OCI-LY7 (cell line): ENCODE data around the gene CFAP74. TPM values are rescaled to one million over a fixed set of nuclear protein-coding genes. Genes with fewer than 3 reads are reported as not detected.

Experiments used
- BruUV-seq: library from RNA; stranded (reverse); fragments of 400-500 nt; replicated peaks from 2 replicates; lab custom pipeline; 2021; lab: Mats Ljungman, UMichigan
- CTCF ChIA-PET: fragments of 300-600 bp; sonication (Branson Sonifier 250); formaldehyde crosslinking; loops from one replicate; lab custom pipeline; 2022; ENCODE audit warnings: antibody characterized with exemption; ENCODE audit not compliant: unreplicated experiment; lab: Charles Lee
- POLR2A ChIA-PET: fragments of 300-600 bp; sonication (Branson Sonifier 250); formaldehyde crosslinking; loops from one replicate; lab custom pipeline; 2022; ENCODE audit warnings: antibody characterized with exemption; lab: Charles Lee
- DNase-seq: peaks from one replicate; pipeline ENCODE4 v3.0.0-alpha.2; 2015; ENCODE audit warnings: low spot score
- H2AFZ ChIP-seq: fragments of 200-600 bp; sonication (generic), shearing (Covaris generic); 2 replicates; pipeline ENCODE4 v1.6.1; 2014; ENCODE audit warnings: mild to moderate bottlenecking, antibody characterized with exemption, low read length, moderate library complexity
- H3K27ac ChIP-seq: fragments of 200-600 bp; sonication (generic); 2 replicates; pipeline ENCODE4 v1.5.1; 2014; ENCODE audit warnings: mixed run types, low read depth, mild to moderate bottlenecking, moderate library complexity, low read length, inconsistent platforms; ENCODE audit not compliant: poor library complexity, severe bottlenecking
- H3K36me3 ChIP-seq: fragments of 200-600 bp; sonication (generic); 2 replicates; pipeline ENCODE4 v1.6.1; 2014; ENCODE audit warnings: mild to moderate bottlenecking, antibody characterized with exemption, low read length, moderate library complexity, mixed read lengths; ENCODE audit not compliant: insufficient read depth
- H3K4me1 ChIP-seq: fragments of 200-600 bp; sonication (generic); 2 replicates; pipeline ENCODE4 v1.5.1; 2014; ENCODE audit warnings: mild to moderate bottlenecking, low read length; ENCODE audit not compliant: insufficient read depth, poor library complexity, severe bottlenecking
- H3K4me2 ChIP-seq: fragments of 200-600 bp; sonication (generic); 2 replicates; pipeline ENCODE4 v1.6.1; 2014; ENCODE audit warnings: mild to moderate bottlenecking, low read length
- H3K4me3 ChIP-seq: fragments of 200-600 bp; sonication (generic); 2 replicates; pipeline ENCODE4 v1.5.1; 2014; ENCODE audit warnings: mild to moderate bottlenecking, low read depth, low read length; ENCODE audit not compliant: poor library complexity, severe bottlenecking
- H3K79me2 ChIP-seq: fragments of 200-600 bp; sonication (generic); 2 replicates; pipeline ENCODE4 v1.6.1; 2016; ENCODE audit warnings: low read depth, mild to moderate bottlenecking, low read length, moderate library complexity, mixed read lengths; ENCODE audit not compliant: insufficient read depth
- H3K9me2 ChIP-seq: fragments of 200-600 bp; sonication (generic); 2 replicates; pipeline ENCODE4 v1.6.1; 2016; ENCODE audit warnings: mild to moderate bottlenecking, low read length, mixed read lengths; ENCODE audit not compliant: insufficient read depth
- H3K9me3 ChIP-seq: fragments of 200-600 bp; sonication (generic); 2 replicates; pipeline ENCODE4 v1.6.1; 2014; ENCODE audit warnings: mild to moderate bottlenecking, mixed run types, low read length, mixed read lengths
- H4K20me1 ChIP-seq: fragments of 200-600 bp; sonication (generic); 2 replicates; pipeline ENCODE4 v1.6.1; 2014; ENCODE audit warnings: mild to moderate bottlenecking, antibody characterized with exemption, low read length, moderate library complexity, mixed read lengths; ENCODE audit not compliant: insufficient read depth
- CTCF ChIP-seq: fragments of 200-600 bp; sonication (generic); conservative IDR thresholded peaks from 2 replicates; pipeline ENCODE4 v1.5.1; 2014; ENCODE audit warnings: mild to moderate bottlenecking, antibody characterized with exemption, low read length, moderate library complexity, mixed read lengths
- EZH2phosphoT487 ChIP-seq: fragments of 200-600 bp; sonication (generic); IDR thresholded peaks from 2 replicates; pipeline ENCODE4 v1.6.1; 2018; ENCODE audit warnings: low read depth, borderline replicate concordance, mild to moderate bottlenecking, mixed run types, antibody characterized with exemption, low read length, moderate library complexity, mixed read lengths
- intact Hi-C: fragments of 100-400 bp; cut with micrococcal nuclease; formaldehyde crosslinking; loops from one replicate; pipeline ENCODE4 v1.10.0; 2022; ENCODE audit not compliant: unreplicated experiment
- total RNA-seq, 2 experiments: library from RNA; depleted of rRNA in 1 of 2; stranded (reverse); fragments of >200 nt in 1 of 2; shearing (Covaris generic) in 1 of 2; gene quantifications; 2 replicates each; pipeline ENCODE4 v1.2.3, GENCODE V29; 2014 to 2022

The CFAP74 gene
- total RNA-seq, 2 experiments from 2014 or later = not detected

GRCh38 chr1:2044510-2045319 lies 41.1 kb upstream of the CFAP74 start:
- Histone ChIP-seq H4K20me1 (no peaks in the 10 kb centered on the region), H3K4me2 (peak overlapping the region; percentile 57), H3K4me1 (peaks cover 5% of the 10 kb centered on the region), H2AFZ (peak overlapping the region; percentile 78), H3K79me2 (no peaks in the 10 kb centered on the region), H3K4me3 (no peak overlapping the region), H3K9me2 (no peaks in the 10 kb centered on the region), H3K27ac (no peak overlapping the region), H3K36me3 (no peaks in the 10 kb centered on the region), H3K9me3 (no peaks in the 10 kb centered on the region)
- no TSS peak for BruUV-seq
- intact Hi-C loops = loop anchor here (5.0 kb wide), 1 partner anchor 102 kb away; no protein-coding TSS in a partner anchor
- ChIA-PET CTCF (interaction anchor here (0.6 to 1.1 kb wide), 4 partner anchors 84 to 103 kb away, joined by 3 to 5 read pairs (median 3); no protein-coding TSS in a partner anchor), POLR2A (no interaction called here)
- DNase-seq = peak; percentile 59
- TF ChIP-seq CTCF (peak; percentile 76), EZH2phosphoT487 (no peak)

DNA sequence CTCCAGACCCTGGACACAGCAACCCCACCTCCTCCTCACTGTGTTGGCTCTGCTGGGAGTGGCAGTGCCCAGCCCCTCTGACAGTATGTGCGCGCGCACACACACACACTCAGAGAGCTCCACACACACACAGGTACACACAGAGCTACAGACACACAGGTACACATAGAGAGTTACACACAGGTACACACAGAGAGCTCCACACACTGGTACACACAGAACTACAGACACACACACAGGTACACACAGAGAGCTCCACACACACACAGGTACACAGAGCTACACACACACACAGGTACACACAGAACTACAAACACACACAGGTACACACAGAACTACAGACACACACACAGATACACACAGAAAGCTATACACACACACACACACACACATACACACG lies 40.3 kb upstream of the CFAP74 start:
- intact Hi-C loops = no loop called here
- no TSS peak for BruUV-seq

More for the DNA sequence above, 40.3 kb upstream of the CFAP74 start:
- Histone ChIP-seq H3K36me3 (no peaks in the 10 kb centered on the region), H3K9me2 (no peaks in the 10 kb centered on the region), H3K4me2 (no peak overlapping the region), H3K4me3 (no peak overlapping the region), H2AFZ (no peak overlapping the region), H3K4me1 (no peaks in the 10 kb centered on the region), H3K9me3 (no peaks in the 10 kb centered on the region), H3K79me2 (no peaks in the 10 kb centered on the region), H3K27ac (no peak overlapping the region), H4K20me1 (no peaks in the 10 kb centered on the region)
- CTCF ChIA-PET = interaction anchor here (1.0 to 1.1 kb wide), 3 partner anchors 83 to 102 kb away, joined by 3 to 5 read pairs (median 3); no protein-coding TSS in a partner anchor
- no peak for DNase-seq
- POLR2A ChIA-PET = no interaction called here
- TF ChIP-seq CTCF = no peak
- no peak for TF ChIP-seq EZH2phosphoT487
